Measurements from ENCODE around the gene WEE2.
"Not testable (repeated sequence)": the region's sequence is repeated elsewhere in the genome, so short reads cannot be mapped to it uniquely, and the experiment has no call there.

Gene WEE2

DNA sequence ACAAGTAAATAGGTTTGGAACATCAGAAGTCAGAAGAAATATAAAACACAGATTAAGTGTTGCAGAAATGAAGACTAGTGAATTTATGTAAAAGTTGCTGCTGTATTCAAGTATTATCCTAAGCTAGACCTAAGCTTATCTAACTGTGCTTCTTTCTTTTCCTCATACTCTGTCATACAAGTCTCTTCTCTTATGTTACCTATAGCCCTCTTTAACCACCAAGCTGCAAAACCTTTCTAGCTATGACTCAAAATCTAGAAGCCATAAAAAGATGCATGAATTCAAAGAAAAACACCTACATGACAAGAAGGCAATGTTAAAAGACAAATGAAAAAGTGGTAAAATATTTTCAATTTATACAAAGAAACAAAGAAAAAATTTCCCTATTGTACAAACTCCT, 29.1 kb upstream of the WEE2 start:
- no peak overlapping the region for H3K4me3 ChIP-seq (ENCODE audit: severe bottlenecking)
- no peaks in the 10 kb centered on the region for H3K9me3 ChIP-seq (ENCODE audit: severe bottlenecking)
- H3K27ac ChIP-seq (ENCODE audit: poor library complexity, severe bottlenecking), result no peak overlapping the region
- no peak for TF ChIP-seq CTCF (IDR thresholded peaks at IDR 0.05; ENCODE audit: poor library complexity, severe bottlenecking)
- H3K4me1 ChIP-seq (ENCODE audit: insufficient read depth, poor library complexity, severe bottlenecking), result peaks cover 22% of the 10 kb centered on the region
- ATAC-seq (ENCODE audit: low read depth), result no peak
- H3K27me3 ChIP-seq (ENCODE audit: insufficient read depth, poor library complexity, severe bottlenecking), result no peaks in the 10 kb centered on the region
- DNase-seq (ENCODE audit: low spot score), result no peak
- H3K36me3 ChIP-seq (ENCODE audit: low read depth), result peaks cover 5% of the 10 kb centered on the region

- no peaks in the 10 kb centered on the region for H3K4me1 ChIP-seq (ENCODE audit: insufficient read depth, poor library complexity, severe bottlenecking)
- peaks cover 14% of the 10 kb centered on the region for H3K36me3 ChIP-seq (ENCODE audit: low read depth)
These were observed 22.7 kb upstream of the WEE2 start for GRCh38 chr7:141685285-141686023.

GRCh38 chr7:141686074-141686473, 22.1 kb upstream of the WEE2 start:
- TF ChIP-seq CTCF (IDR thresholded peaks at IDR 0.05; ENCODE audit: poor library complexity, severe bottlenecking), result no peak
- Histone ChIP-seq H3K9me3 (ENCODE audit: severe bottlenecking) (no peaks in the 10 kb centered on the region), H3K4me3 (ENCODE audit: severe bottlenecking) (no peak overlapping the region), H3K27me3 (ENCODE audit: insufficient read depth, poor library complexity, severe bottlenecking) (no peaks in the 10 kb centered on the region), H3K4me1 (ENCODE audit: insufficient read depth, poor library complexity, severe bottlenecking) (no peaks in the 10 kb centered on the region), H3K27ac (ENCODE audit: poor library complexity, severe bottlenecking) (no peak overlapping the region), H3K36me3 (ENCODE audit: low read depth) (peaks cover 14% of the 10 kb centered on the region)
- DNase-seq (ENCODE audit: low spot score), result no peak
- no peak for ATAC-seq (ENCODE audit: low read depth)

More at GRCh38 chr7:141685285-141686023, 22.7 kb upstream of the WEE2 start:
- Histone ChIP-seq H3K27me3 (ENCODE audit: insufficient read depth, poor library complexity, severe bottlenecking) (no peaks in the 10 kb centered on the region), H3K9me3 (ENCODE audit: severe bottlenecking) (no peaks in the 10 kb centered on the region), H3K27ac (ENCODE audit: poor library complexity, severe bottlenecking) (no peak overlapping the region), H3K4me3 (ENCODE audit: severe bottlenecking) (no peak overlapping the region)
- no peak for DNase-seq (ENCODE audit: low spot score)
- no peak for ATAC-seq (ENCODE audit: low read depth)
- no peak for TF ChIP-seq CTCF (IDR thresholded peaks at IDR 0.05; ENCODE audit: poor library complexity, severe bottlenecking)

DNA sequence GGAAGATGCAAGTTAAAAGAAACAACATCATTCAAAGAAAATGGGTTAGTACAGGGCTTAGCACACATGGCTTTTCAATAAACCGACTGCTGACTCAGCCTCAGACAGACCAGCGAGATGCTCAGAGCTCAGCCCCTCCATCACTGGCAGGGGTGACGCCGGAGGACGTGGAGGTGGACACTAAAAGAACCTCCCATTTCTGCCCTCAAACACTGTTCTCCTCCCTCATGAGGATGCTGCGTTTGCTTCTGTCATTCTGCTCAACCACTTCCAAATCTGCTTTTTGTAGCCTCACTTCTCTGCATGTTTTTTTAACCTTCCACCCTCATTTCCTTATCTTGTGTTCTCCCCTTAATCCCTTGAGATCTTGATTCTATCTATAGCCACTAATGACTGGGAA, 21.5 kb upstream of the WEE2 start:
- H3K4me3 ChIP-seq (ENCODE audit: severe bottlenecking), result no peak overlapping the region
- no peaks in the 10 kb centered on the region for H3K4me1 ChIP-seq (ENCODE audit: insufficient read depth, poor library complexity, severe bottlenecking)
- TF ChIP-seq CTCF (IDR thresholded peaks at IDR 0.05; ENCODE audit: poor library complexity, severe bottlenecking), result no peak
- no peak for DNase-seq (ENCODE audit: low spot score)
- no peak overlapping the region for H3K27ac ChIP-seq (ENCODE audit: poor library complexity, severe bottlenecking)
- no peak for ATAC-seq (ENCODE audit: low read depth)
- H3K36me3 ChIP-seq (ENCODE audit: low read depth), result peaks cover 14% of the 10 kb centered on the region
- no peaks in the 10 kb centered on the region for H3K9me3 ChIP-seq (ENCODE audit: severe bottlenecking)
- H3K27me3 ChIP-seq (ENCODE audit: insufficient read depth, poor library complexity, severe bottlenecking), result no peaks in the 10 kb centered on the region

DNA sequence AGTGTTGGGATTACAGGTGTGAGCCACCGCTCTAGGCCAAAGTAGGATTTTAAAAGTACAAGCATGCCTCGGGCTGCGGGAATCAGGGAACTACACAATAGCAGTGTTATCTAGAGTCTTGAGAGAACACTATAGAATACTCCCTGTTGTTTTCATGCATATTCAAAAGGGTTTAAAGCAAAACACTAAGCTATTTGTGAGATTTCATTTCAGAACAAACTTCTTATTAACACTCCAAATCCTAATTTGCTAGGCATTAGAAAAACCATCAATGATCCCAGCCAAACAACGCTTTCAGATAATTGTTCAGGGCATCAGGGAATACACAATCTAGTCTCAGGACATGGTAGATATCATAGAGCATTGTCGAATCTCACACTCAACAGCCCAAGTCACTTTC, 20.1 kb upstream of the WEE2 start:
- no peak for TF ChIP-seq CTCF (IDR thresholded peaks at IDR 0.05; ENCODE audit: poor library complexity, severe bottlenecking)
- DNase-seq (ENCODE audit: low spot score), result no peak
- Histone ChIP-seq H3K27me3 (ENCODE audit: insufficient read depth, poor library complexity, severe bottlenecking) (no peaks in the 10 kb centered on the region), H3K4me3 (ENCODE audit: severe bottlenecking) (no peak overlapping the region), H3K36me3 (ENCODE audit: low read depth) (peaks cover 14% of the 10 kb centered on the region), H3K4me1 (ENCODE audit: insufficient read depth, poor library complexity, severe bottlenecking) (no peaks in the 10 kb centered on the region), H3K9me3 (ENCODE audit: severe bottlenecking) (no peaks in the 10 kb centered on the region), H3K27ac (ENCODE audit: poor library complexity, severe bottlenecking) (no peak overlapping the region)
- no peak for ATAC-seq (ENCODE audit: low read depth)

DNA sequence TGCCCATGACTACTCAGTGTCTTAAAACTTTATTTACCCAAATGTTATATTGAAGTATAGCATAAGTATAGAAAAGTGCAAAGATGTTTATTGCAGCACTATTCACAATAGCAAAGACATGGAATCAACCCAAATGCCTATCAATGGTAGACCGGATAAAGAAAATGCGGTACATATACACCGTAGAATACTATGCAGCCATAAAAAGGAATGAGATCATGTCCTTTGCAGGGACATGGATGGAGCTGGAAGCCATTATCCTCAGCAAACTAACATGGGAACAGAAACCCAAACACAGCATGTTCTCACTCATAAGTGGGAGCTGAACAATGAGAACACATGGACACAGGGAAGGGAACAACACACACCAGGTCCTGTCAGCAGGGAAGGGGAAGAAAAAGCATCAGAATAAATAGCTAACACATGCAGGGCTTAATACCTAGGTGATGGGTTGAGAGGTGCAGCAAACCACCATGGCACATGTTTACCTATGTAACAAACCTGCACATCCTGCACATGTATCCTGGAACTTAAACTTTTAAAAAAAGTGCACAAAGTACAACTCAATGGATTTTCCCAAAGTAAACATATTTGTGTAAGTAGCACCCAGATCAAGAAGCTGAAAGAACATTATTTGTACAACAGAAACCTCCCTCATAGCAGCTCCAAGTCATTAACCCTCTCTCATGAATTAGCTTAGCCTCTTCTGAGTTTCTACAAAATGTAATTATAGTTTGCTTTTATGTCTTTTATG, 18.9 kb upstream of the WEE2 start:
- H3K27me3 ChIP-seq (ENCODE audit: insufficient read depth, poor library complexity, severe bottlenecking); ATAC-seq (ENCODE audit: low read depth); H3K36me3 ChIP-seq (ENCODE audit: low read depth); H3K4me1 ChIP-seq (ENCODE audit: insufficient read depth, poor library complexity, severe bottlenecking); DNase-seq (ENCODE audit: low spot score); H3K27ac ChIP-seq (ENCODE audit: poor library complexity, severe bottlenecking); H3K9me3 ChIP-seq (ENCODE audit: severe bottlenecking); H3K4me3 ChIP-seq (ENCODE audit: severe bottlenecking): not testable (repeated sequence)
